Stimulated activated CD4-positive, alpha-beta T cell treated with anti-CD3 and anti-CD28 coated beads, TNF-alpha, amount 100 ng/mL, for 4 hours (primary cell): ENCODE data around the gene PREX1.
"Not testable (repeated sequence)": the region's sequence is repeated elsewhere in the genome, so short reads cannot be mapped to it uniquely, and the experiment has no call there.

ENCODE experiments used
- DNase-seq, 3 experiments: peaks; one replicate each; pipeline ENCODE4 v3.0.0-alpha.2; 2020; ENCODE audit warnings: low read depth in 3 of 3

Gene PREX1

GRCh38 chr20:48826480-48826879, 1.3 kb downstream of the PREX1 start:
- DNase-seq: not testable (repeated sequence)

GRCh38 chr20:48826069-48826468, 1.7 kb downstream of the PREX1 start:
- DNase-seq: no peak

GRCh38 chr20:48825566-48825920, 2.3 kb downstream of the PREX1 start:
- no peak for DNase-seq

GRCh38 chr20:48824830-48825565, 2.8 kb downstream of the PREX1 start:
- no peak for DNase-seq

GRCh38 chr20:48823960-48824498, 3.8 kb downstream of the PREX1 start:
- peak in 1 of 3 experiments; percentile 34 for DNase-seq

GRCh38 chr20:48823476-48823875, 4.3 kb downstream of the PREX1 start:
- no peak for DNase-seq

GRCh38 chr20:48822879-48823385, 4.9 kb downstream of the PREX1 start:
- no peak for DNase-seq

GRCh38 chr20:48822178-48822577, 5.6 kb downstream of the PREX1 start:
- no peak for DNase-seq

GRCh38 chr20:48821261-48821920, 6.4 kb downstream of the PREX1 start:
- no peak for DNase-seq

GRCh38 chr20:48820649-48820973, 7.2 kb downstream of the PREX1 start:
- no peak for DNase-seq

- DNase-seq: no peak
Measured at GRCh38 chr20:48819821-48820648, 7.8 kb downstream of the PREX1 start.

- DNase-seq: no peak
Measured at GRCh38 chr20:48819089-48819488, 8.7 kb downstream of the PREX1 start.

GRCh38 chr20:48818481-48818987, 9.3 kb downstream of the PREX1 start:
- no peak for DNase-seq

- no peak for DNase-seq
Measured at GRCh38 chr20:48818031-48818370, 9.8 kb downstream of the PREX1 start.

GRCh38 chr20:48817367-48818030, 10.3 kb downstream of the PREX1 start:
- DNase-seq: no peak

- no peak for DNase-seq
Measured at GRCh38 chr20:48816282-48817205, 11.3 kb downstream of the PREX1 start.

- DNase-seq: no peak
Measured at GRCh38 chr20:48815537-48815936, 12.3 kb downstream of the PREX1 start.

- DNase-seq: no peak
Measured at GRCh38 chr20:48814633-48815032, 13.2 kb downstream of the PREX1 start.

- DNase-seq: no peak
Measured at GRCh38 chr20:48813930-48814546, 13.8 kb downstream of the PREX1 start.

GRCh38 chr20:48813446-48813747, 14.4 kb downstream of the PREX1 start:
- no peak for DNase-seq
